HG03103 (cell line): ENCODE measurements around the gene MAP4K2.

Experiments used
- ATAC-seq: cut with Tn5 transposase; IDR thresholded peaks from one replicate; pipeline ENCODE4 v1.9.1; 2021; ENCODE audit warnings: low read depth; ENCODE audit not compliant: unreplicated experiment

MAP4K2 gene

DNA sequence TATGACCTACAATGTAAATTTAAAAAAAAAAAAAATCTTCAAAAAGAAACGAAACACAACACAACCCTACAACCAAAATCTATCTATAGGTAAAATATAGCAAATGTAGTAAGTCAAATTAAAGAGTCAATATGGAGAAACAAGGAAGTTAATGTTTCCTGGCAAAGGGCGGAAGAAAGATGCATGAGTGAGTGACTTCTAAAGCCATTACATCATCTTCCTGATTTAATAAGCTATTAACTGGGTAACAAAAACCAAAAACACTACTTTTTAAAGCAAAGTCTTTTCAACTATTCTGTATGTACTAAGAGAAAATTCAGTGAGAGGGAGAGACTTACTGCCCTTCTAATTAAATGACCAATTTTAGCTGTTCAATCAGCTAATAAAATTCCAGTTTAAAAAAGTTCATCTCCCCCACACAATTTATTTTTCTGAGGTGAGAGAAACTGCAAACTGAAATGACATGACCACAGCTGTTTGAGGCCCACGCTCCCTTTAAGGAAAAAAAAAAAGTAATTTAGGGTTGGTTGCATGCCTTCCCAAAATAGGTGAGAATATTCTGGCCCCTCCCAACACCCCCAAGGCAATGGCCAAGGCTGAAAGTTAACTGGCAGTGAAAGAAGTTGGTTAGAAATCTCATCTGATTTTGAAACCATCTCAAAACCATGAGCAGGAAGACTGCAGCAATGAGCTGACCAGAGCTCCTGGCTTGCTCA lies 30.6 kb downstream of the MAP4K2 start:
- no peak for ATAC-seq

DNA sequence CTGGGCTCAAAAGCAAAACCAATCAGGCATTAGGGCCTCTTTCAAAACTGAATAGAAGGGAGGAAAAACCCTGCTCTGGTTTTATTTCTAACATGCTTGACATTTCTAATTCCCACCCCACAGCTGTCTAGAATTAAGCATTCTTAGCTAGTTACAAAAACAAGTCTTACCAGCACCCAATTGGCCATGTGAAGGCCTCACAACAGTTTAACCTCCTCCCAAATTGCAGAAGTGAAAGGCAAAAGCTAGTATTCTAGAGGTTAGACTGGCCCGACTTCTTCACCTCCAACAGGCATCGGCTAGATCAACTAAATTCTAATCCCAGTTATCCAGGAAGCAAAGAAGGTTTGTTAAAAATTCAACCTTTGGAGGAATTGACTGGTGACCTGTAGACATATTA lies 31.2 kb downstream of the MAP4K2 start:
- no peak for ATAC-seq

DNA sequence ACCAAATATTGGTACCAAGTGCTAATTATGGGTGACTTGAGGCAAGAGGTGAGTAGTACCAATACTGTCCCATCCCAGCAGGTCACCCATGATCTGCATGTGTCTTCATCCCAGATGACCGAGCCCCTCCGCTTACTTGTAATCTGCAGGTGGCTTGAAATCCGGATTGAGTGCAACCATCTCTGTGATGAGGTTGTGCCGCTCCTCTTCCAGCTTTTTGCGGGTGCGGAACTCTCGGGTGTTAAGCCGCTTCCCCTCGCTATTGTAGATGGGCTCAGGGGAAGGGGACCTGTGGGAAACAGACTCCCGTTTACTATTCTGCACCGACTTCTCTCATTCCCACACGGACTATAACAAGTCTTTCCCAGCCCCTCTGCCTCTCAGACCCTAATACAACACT lies 32.9 kb downstream of the MAP4K2 start:
- ATAC-seq, result no peak

DNA sequence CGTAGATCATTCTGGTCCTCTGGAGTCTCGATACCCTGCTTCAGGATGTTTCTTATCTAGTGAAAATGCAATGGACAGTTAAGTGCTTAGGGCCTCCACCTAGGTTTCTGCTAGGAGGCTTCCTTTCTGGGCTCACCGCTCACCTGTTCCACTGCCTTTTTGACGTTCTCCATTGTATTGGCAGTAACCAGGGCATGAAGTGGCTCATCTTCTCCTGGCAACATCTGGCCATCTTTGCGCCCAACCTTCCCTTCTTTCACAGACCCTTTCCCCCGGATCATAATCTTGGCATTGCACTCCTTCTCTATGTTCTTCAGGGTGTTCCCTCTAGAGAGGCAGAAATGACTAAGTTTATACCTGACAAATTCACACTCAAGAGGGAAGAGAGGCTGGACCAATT lies 33.7 kb downstream of the MAP4K2 start:
- no peak for ATAC-seq

DNA sequence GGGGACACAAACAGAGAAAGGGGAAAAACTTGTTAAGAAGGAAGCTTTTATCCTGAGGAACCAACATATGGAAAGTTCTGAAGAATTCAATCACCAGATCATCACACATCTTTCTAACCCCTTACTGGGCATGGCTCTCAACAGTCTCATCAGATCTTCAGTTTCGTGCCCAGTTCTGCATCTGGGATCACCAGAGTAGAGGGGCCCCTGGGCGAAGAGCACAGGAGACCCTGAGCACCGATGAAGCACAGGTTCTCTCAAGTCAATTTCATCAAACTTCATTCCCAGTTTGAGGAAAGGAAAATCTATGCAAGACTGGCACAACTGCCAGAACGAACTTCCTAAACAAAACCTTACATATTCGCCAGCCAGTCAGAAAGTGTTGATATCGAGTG lies 34.7 kb downstream of the MAP4K2 start:
- no peak for ATAC-seq

DNA sequence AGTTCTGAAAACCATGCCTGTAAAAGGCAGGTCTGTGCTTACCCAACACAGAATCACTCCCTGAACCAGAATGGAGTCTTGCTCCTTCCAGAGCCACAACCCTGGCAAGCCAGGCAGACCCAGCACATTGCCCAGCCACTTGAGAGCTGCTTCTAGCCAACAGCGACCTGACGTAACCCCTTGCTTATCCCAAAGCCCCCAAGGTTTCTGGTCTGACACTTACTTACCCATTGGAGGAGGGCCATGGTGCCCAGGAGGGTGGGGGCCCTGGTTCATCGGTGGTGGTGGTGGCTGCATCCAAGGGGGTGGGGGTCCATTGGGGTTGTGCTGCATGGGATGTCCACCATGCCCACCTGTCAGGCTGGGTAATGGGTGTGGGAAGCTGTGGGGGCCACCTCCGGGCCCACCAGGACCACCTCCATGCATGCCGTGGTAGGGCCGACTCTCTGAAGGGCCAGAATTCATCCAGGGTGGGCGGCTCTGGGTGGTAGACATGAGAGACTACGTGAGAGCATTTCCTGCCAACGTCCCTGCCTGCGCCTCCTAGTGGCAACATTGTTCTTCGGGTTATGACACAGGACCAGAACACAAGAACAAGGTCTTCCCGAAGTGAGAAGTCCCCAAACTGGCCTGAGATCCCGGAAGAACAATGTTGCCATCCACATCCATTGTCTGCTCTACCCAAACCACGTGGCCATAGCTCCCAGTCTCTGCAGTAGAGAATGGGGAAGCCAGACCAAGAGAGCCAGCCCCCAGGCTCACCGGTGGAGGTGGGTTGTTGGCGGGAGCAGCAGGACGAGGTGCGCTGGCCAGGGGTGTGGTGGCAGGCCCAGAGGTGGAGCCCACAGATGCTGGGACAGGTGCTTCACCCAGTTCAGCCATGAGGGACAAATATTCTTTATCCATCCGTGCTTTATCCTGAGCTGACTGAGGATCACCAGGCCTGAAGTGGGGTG lies 35.4 kb downstream of the MAP4K2 start:
- ATAC-seq, result no peak

DNA sequence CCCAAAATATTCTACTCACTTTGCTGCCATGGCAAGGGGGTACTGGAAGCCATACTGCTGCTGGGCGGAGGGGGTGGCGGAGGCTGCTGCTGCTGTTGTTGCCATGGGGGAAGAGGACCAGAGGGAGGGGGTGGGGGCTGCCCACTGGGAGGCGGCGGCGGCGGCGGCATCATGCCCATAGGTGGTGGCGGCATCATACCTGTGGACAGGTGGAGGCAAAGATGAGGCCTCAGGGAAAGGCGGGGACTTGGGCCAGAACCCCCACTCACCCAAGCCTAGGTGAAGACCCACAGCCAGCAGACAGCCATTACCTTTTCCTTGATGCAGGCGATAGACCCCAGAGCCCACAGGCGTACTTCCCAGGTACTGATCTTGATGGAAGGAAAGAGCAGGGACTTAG lies 36.1 kb downstream of the MAP4K2 start:
- no peak for ATAC-seq

DNA sequence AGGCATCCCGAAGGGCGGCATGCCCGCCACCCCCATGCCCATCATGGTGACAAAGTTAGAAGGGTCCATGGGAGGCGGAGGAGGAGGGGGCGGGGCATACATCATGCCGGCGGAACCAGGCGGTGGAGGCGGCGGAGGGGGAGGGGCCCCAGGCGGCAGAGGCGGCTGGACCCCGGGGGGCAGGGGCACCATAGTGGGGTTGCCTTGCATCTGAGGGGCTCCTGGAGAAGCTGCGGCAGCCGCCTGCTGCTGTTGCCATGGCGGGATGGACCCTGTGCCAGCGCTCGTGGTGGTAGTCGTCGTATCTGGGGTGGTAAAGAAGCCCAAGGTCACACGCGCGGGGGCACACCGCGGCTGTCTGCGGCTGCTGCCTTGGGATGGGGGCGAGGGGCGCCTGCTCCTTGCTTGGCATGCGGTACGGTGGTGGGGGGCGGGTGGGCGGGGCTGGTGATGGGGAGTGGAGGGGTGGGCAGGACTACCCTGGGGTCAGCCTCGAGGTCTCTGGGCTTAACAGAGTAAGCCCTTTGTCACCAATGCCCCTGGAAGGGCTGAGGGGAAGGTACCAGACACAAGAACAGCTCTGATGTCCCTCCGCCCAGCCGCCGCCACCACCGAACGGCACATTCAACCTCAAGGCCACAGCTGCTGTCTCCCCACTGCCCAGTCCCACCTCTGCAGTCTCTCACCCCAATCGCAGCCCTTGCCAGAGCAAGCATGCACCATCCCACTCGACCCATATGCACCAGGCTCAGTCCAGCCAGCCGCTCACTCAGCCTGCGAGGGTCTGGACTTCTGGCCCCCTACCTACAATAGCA lies 37.0 kb downstream of the MAP4K2 start:
- no peak for ATAC-seq

DNA sequence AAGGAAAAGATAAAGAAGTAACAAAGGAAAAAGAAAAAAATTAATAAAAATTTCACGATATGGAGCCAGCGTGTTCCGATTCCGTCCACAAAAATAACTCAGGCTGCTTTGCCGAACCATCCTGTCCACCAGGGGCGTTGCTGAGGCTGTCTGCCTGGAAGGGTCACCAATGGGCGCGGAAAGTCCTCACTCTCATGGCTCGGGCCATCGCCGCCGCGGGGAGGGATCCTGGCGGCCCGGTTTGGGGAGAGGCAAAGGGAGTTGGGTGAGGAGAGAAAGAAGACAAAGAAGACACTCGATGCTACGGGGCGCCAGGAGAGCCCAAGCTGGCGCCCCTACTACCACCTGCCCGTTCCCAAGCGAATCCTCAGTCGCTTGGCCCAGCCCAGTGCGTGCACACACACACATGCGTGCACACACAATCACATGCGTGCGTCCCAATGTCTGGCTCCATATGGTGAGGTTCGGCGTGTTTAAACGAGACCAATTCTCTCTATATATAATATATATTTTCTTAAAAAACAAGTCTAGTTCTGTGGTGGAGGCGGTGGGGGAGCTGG lies 37.6 kb downstream of the MAP4K2 start:
- no peak for ATAC-seq

DNA sequence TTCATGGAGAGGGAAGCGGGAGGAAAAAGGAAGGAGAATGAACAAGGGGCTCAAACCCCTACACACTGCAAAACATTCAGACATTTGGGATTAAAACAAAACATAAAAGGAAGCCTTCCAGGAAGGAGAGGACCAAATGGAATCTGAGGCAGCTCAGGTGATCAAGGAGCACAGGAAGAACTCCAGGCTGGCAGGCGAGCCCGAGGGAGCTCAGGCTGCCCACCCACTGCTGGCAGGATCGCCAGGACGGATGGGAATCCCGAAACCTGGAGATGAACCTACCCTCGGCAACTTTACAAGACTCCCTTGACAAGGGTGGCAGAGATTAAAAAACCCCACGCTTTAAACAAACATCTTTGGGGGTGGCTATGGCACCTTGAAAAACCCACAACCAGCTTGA lies 38.3 kb downstream of the MAP4K2 start:
- ATAC-seq, result no peak

DNA sequence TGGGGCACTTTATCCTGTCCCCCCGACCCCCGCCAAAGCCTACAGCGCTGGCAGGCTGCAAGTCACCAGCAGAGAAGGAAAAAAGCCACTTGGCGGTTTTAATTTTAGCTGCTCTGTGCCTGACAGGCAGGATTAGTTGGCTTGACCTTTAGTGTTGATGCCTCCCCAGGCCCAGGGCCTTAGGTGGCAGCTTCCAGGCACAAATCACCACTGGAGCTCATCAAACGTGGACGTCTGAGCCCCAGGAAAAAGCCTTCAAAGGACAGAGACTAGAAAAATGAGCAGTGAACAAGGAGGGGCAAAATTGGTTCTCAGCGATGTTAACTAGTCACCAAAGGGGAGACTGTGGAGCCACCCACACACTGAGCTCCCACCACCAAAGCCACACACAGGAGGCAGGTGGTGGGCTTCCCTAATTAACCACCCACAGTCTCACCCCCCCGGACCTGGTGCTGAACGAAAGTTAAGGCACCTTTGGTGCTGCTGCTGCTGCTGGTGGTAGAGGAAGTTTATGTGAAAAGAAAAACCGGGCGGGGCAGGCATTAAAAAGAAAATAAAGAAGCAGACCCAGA lies 38.9 kb downstream of the MAP4K2 start:
- ATAC-seq, result no peak

DNA sequence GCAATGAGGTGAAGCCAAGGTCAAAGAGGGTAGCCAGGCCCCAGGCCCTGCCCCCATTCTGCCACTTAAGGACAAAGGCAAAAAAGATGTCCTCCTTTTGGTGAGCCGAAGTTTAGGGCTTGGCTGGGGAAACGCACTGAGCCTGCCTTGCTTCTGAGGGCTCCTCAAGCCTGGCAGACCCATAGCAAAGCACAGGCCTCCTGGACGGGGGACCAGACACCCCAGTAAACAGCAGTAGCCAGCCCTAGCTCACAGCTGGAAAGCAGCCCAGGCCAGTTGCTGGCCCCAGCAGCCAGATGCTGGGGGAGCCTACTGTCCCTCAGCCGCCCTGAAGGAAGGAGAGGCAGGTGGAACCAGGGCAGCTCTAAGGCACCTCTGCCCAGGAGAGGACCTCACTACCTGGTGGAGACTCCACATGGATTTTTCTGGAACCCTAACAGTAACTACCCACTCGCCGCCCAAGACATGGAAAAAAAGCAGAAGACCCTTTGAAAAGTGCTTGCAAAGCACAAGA lies 39.4 kb downstream of the MAP4K2 start:
- no peak for ATAC-seq

DNA sequence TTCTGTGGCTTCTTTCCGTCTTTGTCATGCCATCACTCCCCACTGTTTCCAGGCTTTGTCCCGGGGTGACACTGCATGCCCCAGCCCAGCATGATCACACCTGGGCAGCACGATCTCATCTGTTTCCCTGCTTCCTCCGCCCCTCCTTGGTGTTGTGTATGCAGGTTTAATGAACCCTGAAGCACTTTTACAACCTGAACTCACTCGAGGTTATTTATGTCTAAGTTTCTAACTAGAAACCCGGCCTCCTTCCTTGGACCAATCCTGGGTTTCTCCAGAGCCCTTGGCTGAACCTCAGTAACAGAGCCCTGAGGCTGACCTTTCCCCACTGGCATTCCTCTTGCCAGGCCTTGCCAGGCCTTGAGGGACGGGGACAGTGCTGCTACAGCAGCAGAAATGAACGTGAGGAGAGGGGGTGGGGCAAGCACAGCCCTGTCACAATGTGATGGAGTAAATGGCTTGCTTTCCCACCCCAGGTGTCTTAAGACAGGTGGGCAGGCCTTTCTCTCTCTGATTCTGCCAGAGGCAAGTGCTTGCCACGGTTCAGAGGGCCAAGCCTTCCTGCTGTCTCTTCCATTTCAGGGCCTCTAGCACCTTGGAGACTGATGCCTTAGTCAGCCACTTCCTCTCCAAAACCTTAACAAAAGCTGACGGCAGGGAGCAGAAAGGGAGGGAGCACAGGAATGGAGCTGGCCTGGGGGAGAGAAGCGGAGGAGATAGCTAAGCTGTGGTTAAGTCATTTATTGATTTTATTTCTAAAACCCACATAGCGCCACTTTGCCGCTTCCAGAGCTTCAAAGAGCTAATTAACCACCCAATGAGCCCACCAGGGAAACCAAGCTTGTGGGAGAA lies 40.1 kb downstream of the MAP4K2 start:
- ATAC-seq, result no peak

DNA sequence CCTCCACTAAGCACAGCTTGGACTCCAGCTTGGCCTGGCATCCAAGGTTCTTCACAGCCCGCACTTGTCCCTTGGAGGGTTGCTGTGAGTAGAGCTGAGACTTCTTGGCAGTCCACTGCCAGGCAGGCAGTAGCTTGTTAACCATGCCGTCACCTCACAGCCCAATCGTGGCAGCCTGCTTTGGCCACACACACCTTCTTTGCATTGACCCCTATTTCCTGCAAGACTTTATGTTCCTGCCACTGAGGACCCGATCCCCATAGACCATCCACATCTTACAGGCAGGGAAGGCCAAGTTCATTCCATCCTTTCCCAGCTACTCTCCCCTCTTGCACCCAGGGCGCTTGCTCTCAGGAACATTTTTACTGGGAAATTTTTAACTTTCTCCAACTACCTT lies 40.7 kb downstream of the MAP4K2 start:
- no peak for ATAC-seq

DNA sequence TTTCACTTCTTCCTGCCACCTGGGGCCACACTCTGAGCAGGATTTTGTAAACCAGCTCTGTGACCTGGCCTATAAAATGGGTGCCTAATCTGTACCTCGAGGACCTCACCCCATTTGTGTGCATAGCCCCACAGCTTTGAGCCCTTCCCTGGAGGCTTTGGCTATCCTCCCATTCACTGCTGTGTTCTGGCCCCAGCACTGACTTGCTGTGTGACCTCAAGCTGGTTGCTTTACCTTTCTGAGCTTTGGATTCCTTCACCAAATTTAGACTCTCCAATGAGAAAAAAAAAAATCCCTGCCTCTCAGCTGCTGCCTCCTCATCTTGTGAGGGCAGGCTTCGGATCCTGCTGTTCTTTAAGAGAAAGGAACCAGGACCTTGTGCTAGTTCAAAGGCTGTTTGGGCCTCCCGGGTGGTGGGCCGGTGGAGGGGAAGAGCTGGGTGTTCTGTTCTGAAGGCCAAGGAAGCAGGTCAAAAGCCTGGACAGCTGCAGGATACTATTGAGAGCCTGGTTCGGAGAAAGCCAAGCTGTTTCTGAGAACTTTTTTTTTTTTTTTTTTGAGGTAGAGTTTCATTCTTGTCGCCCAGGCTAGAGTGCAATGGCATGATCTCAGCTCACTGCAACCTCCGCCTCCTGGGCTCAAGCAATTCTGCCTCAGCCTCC lies 42.1 kb downstream of the MAP4K2 start:
- no peak for ATAC-seq

DNA sequence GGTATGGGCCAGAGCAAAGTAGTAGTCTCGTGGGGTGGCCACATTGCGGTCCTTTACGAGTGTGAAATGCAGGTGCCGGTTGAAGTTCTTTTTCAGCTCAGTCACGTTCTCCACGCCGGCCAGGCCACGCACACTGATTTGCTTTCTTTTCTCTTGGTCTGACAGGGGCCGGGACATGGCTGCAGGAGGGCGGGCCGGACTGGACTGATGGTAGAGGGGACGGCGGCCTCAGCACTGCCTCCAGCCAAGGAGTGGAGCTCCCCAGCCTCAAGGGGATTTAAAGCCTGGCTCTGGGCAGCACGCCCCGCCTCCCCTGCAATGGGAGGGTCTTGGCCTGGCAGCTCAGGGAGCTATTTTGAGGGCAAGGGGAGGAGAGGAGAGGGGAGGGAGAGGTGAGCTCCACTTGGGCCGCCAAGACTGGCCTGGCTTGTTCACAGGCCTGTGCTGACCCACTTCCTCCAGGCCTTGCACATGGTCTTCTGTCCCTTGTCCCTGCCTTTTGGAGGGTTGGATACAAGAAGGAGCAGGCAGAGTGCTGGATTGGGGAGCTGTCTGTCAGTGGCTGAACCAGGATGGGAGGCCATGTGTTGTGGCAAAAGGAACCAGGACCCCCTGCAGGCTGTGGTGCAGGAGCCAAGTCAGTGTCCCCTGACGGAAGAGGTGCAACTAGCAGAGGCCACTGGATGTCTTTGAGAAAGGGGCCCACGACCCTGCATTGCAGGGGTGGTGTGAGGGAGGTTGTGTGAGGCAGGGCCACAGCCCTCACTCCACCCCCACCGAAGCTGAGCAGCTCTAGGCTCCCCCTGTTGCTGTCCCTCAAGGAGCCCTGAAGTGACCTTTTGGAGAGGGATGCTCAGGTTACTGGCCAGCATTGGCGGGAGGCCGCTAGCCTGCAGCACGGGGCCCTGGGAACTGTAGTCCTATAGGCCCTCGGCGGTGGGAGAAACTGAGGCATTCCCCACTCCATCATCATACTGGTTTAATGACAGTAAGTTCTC lies 43.0 kb downstream of the MAP4K2 start, which contains the start of gene PYGM:
Gene PYGM, minus strand, starts transcription at position 253 of the 998 bp plus-strand sequence. Its CDS starts 76 bp downstream, at position 177.
- no peak for ATAC-seq

DNA sequence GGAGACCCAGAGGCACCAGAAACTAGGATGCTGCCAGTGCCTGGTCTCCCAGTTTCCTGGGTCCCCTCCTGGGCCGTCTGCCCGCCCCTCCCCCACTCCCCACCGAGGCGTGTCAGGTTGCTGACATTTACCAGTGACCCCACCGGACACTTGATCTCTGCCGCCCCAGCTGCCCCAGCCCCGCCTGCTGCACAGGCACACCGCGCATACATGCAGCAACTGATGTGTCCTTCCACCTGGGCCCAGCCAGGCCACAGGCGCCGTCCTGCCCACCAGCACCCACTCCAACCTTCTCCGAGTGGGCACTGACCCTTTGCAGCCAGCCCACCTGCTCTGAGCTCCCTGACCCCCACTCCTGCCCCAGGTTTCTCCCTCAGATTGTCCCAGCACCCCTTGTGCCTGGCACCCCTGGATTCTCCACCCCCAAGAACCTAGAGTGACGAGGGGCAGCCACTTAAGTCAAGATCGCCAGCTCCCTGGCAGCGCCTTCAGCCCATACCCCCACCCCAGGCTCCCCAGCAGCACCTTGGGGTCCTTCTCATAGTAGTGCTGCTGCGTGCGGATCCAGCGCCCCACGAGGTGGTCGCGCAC lies 43.8 kb downstream of the MAP4K2 start:
- ATAC-seq, result no peak
